ENCODE measurements around the gene KLHL29. TPM values are rescaled to one million over a fixed set of nuclear protein-coding genes. Genes with fewer than 3 reads are reported as not detected.
A peak's percentile ranks its signal among the peaks of the same experiment; 100 is the strongest.

Gene KLHL29
- total and polyA plus RNA-seq, 9 donors: 3.0 to 6.6 (median 3.9) TPM

- peak in 1 of 5 donors; percentile 3 for DNase-seq
- intact Hi-C loops (cut with DNase I): no loop called here
- Histone ChIP-seq H3K4me3 (no peak overlapping the region), H3K27ac (no peak overlapping the region), H3K27me3 (no peaks in the 10 kb centered on the region), H3K4me1 (ENCODE audit: insufficient read depth) (peaks cover 4% of the 10 kb centered on the region), H3K9me3 (no peaks in the 10 kb centered on the region), H3K36me3 (no peaks in the 10 kb centered on the region)
- TF ChIP-seq CTCF (IDR thresholded peaks at IDR 0.05) (no peak), EP300 (IDR thresholded peaks at IDR 0.05) (no peak), POLR2A (IDR thresholded peaks at IDR 0.05) (no peak)
- 67 to 79% (median 67%) methylated on average over 6 of the region's 6 CpGs for WGBS, 3 donors
Measured at GRCh38 chr2:23599006-23599405, 214.0 kb downstream of the KLHL29 start.

DNA sequence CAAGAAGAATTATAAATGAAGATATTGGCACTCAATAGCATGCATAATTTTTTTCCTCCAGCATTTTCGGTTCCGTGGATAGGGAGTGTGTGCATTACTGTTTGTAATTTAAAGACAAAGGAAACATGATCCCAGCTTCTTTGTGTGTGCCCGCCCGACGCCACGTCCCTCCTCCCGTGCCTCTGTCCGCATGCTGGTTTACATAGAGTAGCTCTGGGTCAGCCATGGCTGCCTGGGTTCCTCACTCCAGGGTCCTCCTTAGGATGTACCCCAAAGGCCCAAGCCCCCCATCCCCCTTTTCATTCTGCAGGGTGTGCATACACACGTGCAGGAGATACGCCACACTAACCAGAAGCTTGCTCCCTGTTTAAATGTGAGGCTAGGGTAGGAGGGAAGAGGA lies 214.7 kb downstream of the KLHL29 start:
- no peaks in the 10 kb centered on the region for H3K27me3 ChIP-seq
- intact Hi-C loops (cut with DNase I): no loop called here
- 87 to 94% (median 91%) methylated on average over 10 of the region's 10 CpGs for WGBS, 3 donors
- no peak overlapping the region for H3K27ac ChIP-seq
- peaks cover 3% of the 10 kb centered on the region for H3K4me1 ChIP-seq (ENCODE audit: insufficient read depth)
- H3K9me3 ChIP-seq: no peaks in the 10 kb centered on the region
- peak in 1 of 5 donors; percentile 17 for DNase-seq
- no peaks in the 10 kb centered on the region for H3K36me3 ChIP-seq
- TF ChIP-seq POLR2A (IDR thresholded peaks at IDR 0.05) (no peak), CTCF (IDR thresholded peaks at IDR 0.05) (no peak), EP300 (IDR thresholded peaks at IDR 0.05) (no peak)
- H3K4me3 ChIP-seq: no peak overlapping the region

- intact Hi-C loops (cut with DNase I): no loop called here
- H3K9me3 ChIP-seq: no peaks in the 10 kb centered on the region
- TF ChIP-seq EP300 (IDR thresholded peaks at IDR 0.05) (no peak), CTCF (IDR thresholded peaks at IDR 0.05) (no peak), POLR2A (IDR thresholded peaks at IDR 0.05) (no peak)
- WGBS, 3 donors: 65 to 73% (median 73%) methylated on average over 7 of the region's 7 CpGs
- H3K4me1 ChIP-seq (ENCODE audit: insufficient read depth): peaks cover 3% of the 10 kb centered on the region
- no peak overlapping the region for H3K4me3 ChIP-seq
- DNase-seq: peak in 1 of 5 donors; percentile 25
- no peaks in the 10 kb centered on the region for H3K27me3 ChIP-seq
- no peak overlapping the region for H3K27ac ChIP-seq
- no peaks in the 10 kb centered on the region for H3K36me3 ChIP-seq
Measured at GRCh38 chr2:23600346-23600745, 215.4 kb downstream of the KLHL29 start.

DNA sequence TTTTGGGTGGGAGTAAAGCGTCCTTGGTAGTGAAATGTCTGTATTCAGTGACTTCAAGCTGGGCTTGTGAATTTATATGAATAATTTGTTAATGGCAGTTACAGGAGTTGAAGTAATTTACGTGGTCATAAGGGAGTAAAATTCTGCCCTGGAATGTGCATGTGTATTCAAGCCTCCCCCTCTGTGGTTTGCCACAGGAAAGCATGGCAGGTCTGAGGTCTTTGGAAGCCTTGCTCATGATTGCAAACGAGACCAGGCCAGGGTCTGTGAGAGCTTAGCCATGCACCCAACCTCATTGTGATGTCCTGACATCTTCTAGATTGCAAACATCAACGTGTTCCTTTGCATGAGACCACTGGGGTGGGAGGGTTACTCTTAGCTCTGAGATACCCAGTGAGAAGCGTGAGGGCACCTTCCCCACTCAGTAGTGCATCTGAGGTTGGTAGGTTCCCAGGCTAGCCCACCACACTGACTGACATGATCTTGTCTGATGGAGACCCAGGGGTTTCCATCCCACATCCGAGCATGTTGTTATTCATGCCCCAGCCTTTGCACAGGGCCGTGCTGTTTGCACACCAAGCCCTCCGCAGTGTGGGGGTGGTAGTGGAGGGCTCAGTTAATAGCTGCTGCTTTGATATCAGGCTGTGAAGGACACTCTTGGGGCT lies 216.5 kb downstream of the KLHL29 start:
- WGBS, 3 donors: 81 to 85% (median 82%) methylated on average over 8 of the region's 8 CpGs
- no peak overlapping the region for H3K4me3 ChIP-seq
- H3K4me1 ChIP-seq (ENCODE audit: insufficient read depth): no peaks in the 10 kb centered on the region
- H3K9me3 ChIP-seq: no peaks in the 10 kb centered on the region
- no peak for DNase-seq
- TF ChIP-seq EP300 (IDR thresholded peaks at IDR 0.05): no peak
- TF ChIP-seq POLR2A (IDR thresholded peaks at IDR 0.05): no peak
- TF ChIP-seq CTCF (IDR thresholded peaks at IDR 0.05): no peak
- intact Hi-C loops (cut with DNase I): no loop called here
- H3K27me3 ChIP-seq: no peaks in the 10 kb centered on the region
- no peaks in the 10 kb centered on the region for H3K36me3 ChIP-seq
- H3K27ac ChIP-seq: no peak overlapping the region

All from ovary (tissue), 9 donors.